Activated gamma-delta T cell (primary cell): ENCODE data around the gene DGUOK.
"Not testable (repeated sequence)": the region's sequence is repeated elsewhere in the genome, so short reads cannot be mapped to it uniquely, and the experiment has no call there.

Source experiments
- DNase-seq: peaks from one replicate; lab custom pipeline; 2025; lab: John Stamatoyannopoulos, UW
- total RNA-seq, 2 donors: gene quantifications; one replicate each; lab custom pipeline; 2026; lab: John Stamatoyannopoulos, UW

The DGUOK gene
- total RNA-seq: 38.0 to 40.6 reads per million in 2 donors

GRCh38 chr2:73926493-73927327, at the start of gene DGUOK:
TSS of gene DGUOK (plus strand) at chr2:73926880. CDS start at chr2:73926911, 31 bp downstream.
- DNase-seq: peak; percentile 69

- no peak for DNase-seq
These were observed 49.4 kb upstream of the DGUOK start for GRCh38 chr2:73877071-73877802.

GRCh38 chr2:73877984-73878383, 48.7 kb upstream of the DGUOK start:
- not testable (repeated sequence) for DNase-seq

- DNase-seq: no peak
These were observed 41.3 kb upstream of the DGUOK start for GRCh38 chr2:73885406-73885805.

- no peak for DNase-seq
These were observed 40.3 kb upstream of the DGUOK start for GRCh38 chr2:73886357-73886756.

- DNase-seq: not testable (repeated sequence)
These were observed 38.9 kb upstream of the DGUOK start for GRCh38 chr2:73887596-73888353.

- DNase-seq: no peak
These were observed 38.3 kb upstream of the DGUOK start for GRCh38 chr2:73888388-73888787.

GRCh38 chr2:73889206-73889605, 37.5 kb upstream of the DGUOK start:
- DNase-seq: no peak

GRCh38 chr2:73890301-73891092, 36.2 kb upstream of the DGUOK start:
- DNase-seq: no peak

- DNase-seq: no peak
These were observed 35.3 kb upstream of the DGUOK start for GRCh38 chr2:73891276-73891901.

- DNase-seq: no peak
These were observed 33.9 kb upstream of the DGUOK start, which contains the start of gene ACTG2 for GRCh38 chr2:73892631-73893329. TSS of gene ACTG2 (plus strand) at chr2:73893008. CDS start at chr2:73901312, 8,304 bp downstream.

- DNase-seq: no peak
These were observed 32.8 kb upstream of the DGUOK start for GRCh38 chr2:73893764-73894474.

GRCh38 chr2:73894475-73894850, 32.2 kb upstream of the DGUOK start:
- DNase-seq: no peak

- no peak for DNase-seq
These were observed 31.8 kb upstream of the DGUOK start for GRCh38 chr2:73894877-73895276.

GRCh38 chr2:73895473-73895872, 31.2 kb upstream of the DGUOK start:
- no peak for DNase-seq

- no peak for DNase-seq
These were observed 30.1 kb upstream of the DGUOK start for GRCh38 chr2:73896362-73897239.

- DNase-seq: no peak
These were observed 29.5 kb upstream of the DGUOK start for GRCh38 chr2:73897240-73897583.

- no peak for DNase-seq
These were observed 28.7 kb upstream of the DGUOK start for GRCh38 chr2:73897934-73898333.
